C4-2B (cell line): ENCODE results near the gene MFSD2B.

Experiments
- H3K27ac ChIP-seq: fragments of 450-650 bp; 2 replicates; pipeline ENCODE4 v1.5.1; 2017
- CTCF ChIP-seq: fragments of 450-650 bp; conservative IDR thresholded peaks from 2 replicates; pipeline ENCODE4 v1.5.1; 2017; ENCODE audit warnings: mild to moderate bottlenecking
- ZFX ChIP-seq: fragments of 450-650 bp; IDR thresholded peaks from 2 replicates; pipeline ENCODE4 v1.6.1; 2017

The MFSD2B gene

GRCh38 chr2:24021122-24021998 lies 11.5 kb downstream of the MFSD2B start:
- H3K27ac ChIP-seq: no peak overlapping the region
- no peak; the same call in 1 of the 2 replicates for TF ChIP-seq CTCF
- TF ChIP-seq ZFX: no peak

GRCh38 chr2:24022324-24022974 lies 12.6 kb downstream of the MFSD2B start:
- no peak for TF ChIP-seq ZFX
- no peak for TF ChIP-seq CTCF
- no peak overlapping the region for H3K27ac ChIP-seq

- no peak for TF ChIP-seq ZFX
- no peak overlapping the region for H3K27ac ChIP-seq
Observed at GRCh38 chr2:24022975-24023575, 13.2 kb downstream of the MFSD2B start.

- TF ChIP-seq CTCF: no peak
- no peak overlapping the region for H3K27ac ChIP-seq
Observed at GRCh38 chr2:24024018-24024417, 14.1 kb downstream of the MFSD2B start.

GRCh38 chr2:24024996-24025663 lies 15.2 kb downstream of the MFSD2B start:
- TF ChIP-seq CTCF: no peak
- no peak overlapping the region for H3K27ac ChIP-seq

- no peak overlapping the region for H3K27ac ChIP-seq
- TF ChIP-seq ZFX: no peak
- no peak for TF ChIP-seq CTCF
Observed at GRCh38 chr2:24026233-24026632, 16.3 kb downstream of the MFSD2B start.

GRCh38 chr2:24038786-24039499 lies 29.1 kb downstream of the MFSD2B start:
- TF ChIP-seq CTCF (no peak), ZFX (no peak)

More at GRCh38 chr2:24038786-24039499, 29.1 kb downstream of the MFSD2B start:
- H3K27ac ChIP-seq: no peak overlapping the region
